ENCODE data around the gene OR4F15. TPM values are rescaled to one million over a fixed set of nuclear protein-coding genes. Genes with fewer than 3 reads are reported as not detected.

The OR4F15 gene
- total RNA-seq, 1 donor from 2014 or later = not detected

DNA sequence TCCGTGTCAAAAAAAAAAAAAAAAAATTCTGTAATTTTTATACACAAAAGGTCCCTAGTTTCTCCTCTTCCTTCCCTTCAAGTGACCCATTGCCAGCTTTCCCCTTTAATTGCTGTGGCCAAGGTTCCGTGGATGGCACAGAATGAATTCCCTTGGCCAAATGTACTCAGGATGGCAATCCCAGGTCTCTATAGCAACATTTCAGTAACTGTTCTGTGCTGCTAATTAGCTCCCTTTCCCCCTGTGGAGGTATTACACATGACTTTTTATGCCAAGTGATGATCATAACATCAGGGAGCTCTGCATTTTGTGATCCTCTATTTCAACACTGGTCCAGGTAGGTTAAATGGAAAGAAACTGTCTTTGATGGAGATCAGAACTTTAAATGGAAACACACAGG is 8.8 kb upstream of the OR4F15 start, which contains the start of gene OR4F6:
Gene OR4F6, plus strand, starts transcription at position 301 of the 400 bp plus-strand sequence. CDS start 2,211 bp downstream, outside the sequence.
- Histone ChIP-seq H3K4me3 (ENCODE audit: low read length in 3 of 3) (no peak within 1 kb of the TSS), H3K4me1 (ENCODE audit: control insufficient read depth in 3 of 3, insufficient read depth in 3 of 3, low read length in 3 of 3) (no peaks in the 10 kb centered on the region), H3K36me3 (ENCODE audit: control insufficient read depth in 3 of 3, insufficient read depth in 3 of 3, low read length in 3 of 3) (no peaks in the 10 kb centered on the region), H3K9me3 (ENCODE audit: control insufficient read depth in 3 of 3, low read length in 3 of 3) (no peaks in the 10 kb centered on the region), H3K9ac (ENCODE audit: low read depth in 1 of 3, low read length in 3 of 3) (no peak within 1 kb of the TSS), H3K27ac (ENCODE audit: low read depth, low read length) (no peak within 1 kb of the TSS), H3K27me3 (ENCODE audit: control insufficient read depth in 3 of 3, insufficient read depth in 3 of 3, low read length in 3 of 3) (peaks cover 0 to 6% (median 2%) of the 10 kb centered on the region in 3 donors)

DNA sequence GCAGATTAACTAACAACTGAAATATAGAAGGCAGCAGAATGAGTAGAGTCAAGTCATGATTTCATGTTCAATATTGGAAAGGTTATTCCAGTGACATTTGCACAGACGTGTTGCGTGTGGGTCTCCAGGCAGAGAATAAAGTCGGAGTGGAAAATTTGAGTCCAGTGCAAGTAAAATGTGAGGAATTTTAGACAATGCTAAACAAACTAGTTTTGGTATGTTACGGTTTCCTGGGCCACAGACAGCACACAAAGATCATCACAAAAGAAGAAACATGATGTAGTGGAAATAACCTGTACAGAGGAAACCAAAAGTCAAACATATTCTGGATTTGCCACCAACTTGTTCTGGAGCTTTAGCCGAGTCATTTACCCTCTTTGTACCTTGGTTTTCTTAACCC is 8.3 kb upstream of the OR4F15 start:
- no peak overlapping the region for H3K27ac ChIP-seq (ENCODE audit: low read depth, low read length)

DNA sequence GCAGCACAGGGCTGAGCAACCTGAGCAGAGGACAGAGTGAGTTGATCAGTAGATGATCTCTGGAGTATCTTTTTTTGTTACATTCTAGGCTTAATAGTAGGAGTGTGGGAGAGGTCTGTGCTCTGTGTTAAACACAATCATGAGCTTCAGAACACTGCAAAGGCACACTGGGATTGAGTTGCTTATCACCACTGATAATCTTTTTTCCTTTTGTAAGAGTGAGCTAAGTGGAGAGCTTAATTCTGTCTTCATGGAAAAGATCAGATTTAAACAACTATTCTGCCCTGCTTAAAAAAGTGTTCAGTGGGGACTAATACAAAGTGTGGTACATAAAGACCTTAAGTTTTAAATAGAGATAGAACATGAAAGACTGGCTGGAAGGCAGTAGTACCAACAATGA is 7.6 kb upstream of the OR4F15 start:
- Histone ChIP-seq H3K36me3 (ENCODE audit: control insufficient read depth in 3 of 3, insufficient read depth in 3 of 3, low read length in 3 of 3) (no peaks in the 10 kb centered on the region), H3K27me3 (ENCODE audit: control insufficient read depth in 3 of 3, insufficient read depth in 3 of 3, low read length in 3 of 3) (peaks cover 0 to 6% (median 2%) of the 10 kb centered on the region in 3 donors), H3K27ac (ENCODE audit: low read depth, low read length) (no peak overlapping the region), H3K9ac (ENCODE audit: low read depth in 1 of 3, low read length in 3 of 3) (no peak overlapping the region), H3K4me3 (ENCODE audit: low read length in 3 of 3) (no peak overlapping the region), H3K9me3 (ENCODE audit: control insufficient read depth in 3 of 3, low read length in 3 of 3) (no peaks in the 10 kb centered on the region), H3K4me1 (ENCODE audit: control insufficient read depth in 3 of 3, insufficient read depth in 3 of 3, low read length in 3 of 3) (no peaks in the 10 kb centered on the region)

More for the DNA sequence above, 8.3 kb upstream of the OR4F15 start:
- Histone ChIP-seq H3K36me3 (ENCODE audit: control insufficient read depth in 3 of 3, insufficient read depth in 3 of 3, low read length in 3 of 3) (no peaks in the 10 kb centered on the region), H3K9me3 (ENCODE audit: control insufficient read depth in 3 of 3, low read length in 3 of 3) (no peaks in the 10 kb centered on the region), H3K4me1 (ENCODE audit: control insufficient read depth in 3 of 3, insufficient read depth in 3 of 3, low read length in 3 of 3) (no peaks in the 10 kb centered on the region), H3K27me3 (ENCODE audit: control insufficient read depth in 3 of 3, insufficient read depth in 3 of 3, low read length in 3 of 3) (peaks cover 0 to 6% (median 2%) of the 10 kb centered on the region in 3 donors), H3K4me3 (ENCODE audit: low read length in 3 of 3) (no peak overlapping the region), H3K9ac (ENCODE audit: low read depth in 1 of 3, low read length in 3 of 3) (no peak overlapping the region)

DNA sequence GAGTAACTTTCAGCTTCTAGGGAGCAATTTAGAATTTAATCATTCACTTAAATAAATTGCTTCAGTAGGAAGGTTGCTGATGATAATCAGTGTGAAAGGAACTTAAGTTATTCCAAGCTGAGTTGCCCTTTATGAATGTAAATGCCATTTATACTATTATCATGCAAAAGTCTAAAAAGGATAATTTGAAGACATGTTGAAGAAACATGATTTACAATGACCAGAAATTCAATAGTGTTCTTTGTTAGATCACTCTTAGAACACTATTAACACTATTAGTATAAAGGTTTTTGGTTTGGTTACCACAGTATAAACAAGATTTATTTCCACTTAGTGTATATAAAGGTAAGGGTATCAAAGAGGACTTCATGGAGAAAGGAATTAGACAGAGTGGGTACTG is 7.1 kb upstream of the OR4F15 start:
- Histone ChIP-seq H3K4me3 (ENCODE audit: low read length in 3 of 3) (no peak overlapping the region), H3K9ac (ENCODE audit: low read depth in 1 of 3, low read length in 3 of 3) (no peak overlapping the region), H3K9me3 (ENCODE audit: control insufficient read depth in 3 of 3, low read length in 3 of 3) (no peaks in the 10 kb centered on the region), H3K27ac (ENCODE audit: low read depth, low read length) (no peak overlapping the region), H3K27me3 (ENCODE audit: control insufficient read depth in 3 of 3, insufficient read depth in 3 of 3, low read length in 3 of 3) (peaks cover 0 to 6% (median 2%) of the 10 kb centered on the region in 3 donors), H3K4me1 (ENCODE audit: control insufficient read depth in 3 of 3, insufficient read depth in 3 of 3, low read length in 3 of 3) (no peaks in the 10 kb centered on the region), H3K36me3 (ENCODE audit: control insufficient read depth in 3 of 3, insufficient read depth in 3 of 3, low read length in 3 of 3) (no peaks in the 10 kb centered on the region)

DNA sequence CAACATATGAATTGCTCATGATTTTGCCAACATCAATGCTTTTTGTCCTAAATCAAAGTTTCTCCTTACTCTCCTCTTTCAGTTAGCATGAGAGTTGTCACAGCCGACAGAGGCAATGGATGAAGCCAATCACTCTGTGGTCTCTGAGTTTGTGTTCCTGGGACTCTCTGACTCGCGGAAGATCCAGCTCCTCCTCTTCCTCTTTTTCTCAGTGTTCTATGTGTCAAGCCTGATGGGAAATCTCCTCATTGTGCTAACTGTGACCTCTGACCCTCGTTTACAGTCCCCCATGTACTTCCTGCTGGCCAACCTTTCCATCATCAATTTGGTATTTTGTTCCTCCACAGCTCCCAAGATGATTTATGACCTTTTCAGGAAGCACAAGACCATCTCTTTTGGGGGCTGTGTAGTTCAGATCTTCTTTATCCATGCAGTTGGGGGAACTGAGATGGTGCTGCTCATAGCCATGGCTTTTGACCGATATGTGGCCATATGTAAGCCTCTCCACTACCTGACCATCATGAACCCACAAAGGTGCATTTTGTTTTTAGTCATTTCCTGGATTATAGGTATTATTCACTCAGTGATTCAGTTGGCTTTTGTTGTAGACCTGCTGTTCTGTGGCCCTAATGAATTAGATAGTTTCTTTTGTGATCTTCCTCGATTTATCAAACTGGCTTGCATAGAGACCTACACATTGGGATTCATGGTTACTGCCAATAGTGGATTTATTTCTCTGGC is 6.2 kb upstream of the OR4F15 start:
- no peak overlapping the region for H3K9ac ChIP-seq (ENCODE audit: low read depth in 1 of 3, low read length in 3 of 3)
- no peaks in the 10 kb centered on the region for H3K9me3 ChIP-seq (ENCODE audit: control insufficient read depth in 3 of 3, low read length in 3 of 3)
- no peak overlapping the region for H3K27ac ChIP-seq (ENCODE audit: low read depth, low read length)
- no peak overlapping the region for H3K4me3 ChIP-seq (ENCODE audit: low read length in 3 of 3)
- no peaks in the 10 kb centered on the region for H3K4me1 ChIP-seq (ENCODE audit: control insufficient read depth in 3 of 3, insufficient read depth in 3 of 3, low read length in 3 of 3)
- H3K27me3 ChIP-seq (ENCODE audit: control insufficient read depth in 3 of 3, insufficient read depth in 3 of 3, low read length in 3 of 3) = peaks cover 0 to 6% (median 2%) of the 10 kb centered on the region in 3 donors
- H3K36me3 ChIP-seq (ENCODE audit: control insufficient read depth in 3 of 3, insufficient read depth in 3 of 3, low read length in 3 of 3) = no peaks in the 10 kb centered on the region

DNA sequence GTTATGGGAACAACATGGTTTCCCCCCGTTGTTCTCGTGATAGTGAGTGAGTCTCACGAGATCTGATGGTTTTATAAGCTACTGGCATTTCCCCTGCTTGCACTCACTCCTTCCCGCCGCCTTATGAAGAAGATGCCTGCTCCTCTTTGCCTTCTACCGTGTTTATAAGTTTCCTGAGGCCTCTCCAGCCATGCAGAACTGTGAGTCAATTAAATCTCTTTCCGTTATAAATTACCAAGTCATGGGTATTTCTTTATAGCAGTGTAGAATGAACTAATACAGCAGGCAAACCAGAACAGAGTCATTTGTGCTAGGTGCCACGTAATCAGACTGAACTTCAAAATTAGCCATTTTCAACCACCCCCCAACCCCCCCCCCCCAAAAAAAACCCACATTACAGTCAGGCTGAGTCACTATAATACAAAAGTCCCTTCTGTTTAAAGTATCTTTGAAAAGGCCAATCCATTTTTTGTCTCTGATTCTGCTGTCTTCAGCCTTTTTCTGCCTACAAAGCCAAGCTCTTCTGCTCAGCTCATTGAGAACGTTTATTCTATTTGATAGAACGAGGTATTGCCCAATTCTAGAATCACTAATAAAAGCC is 4.6 kb upstream of the OR4F15 start:
- H3K27ac ChIP-seq (ENCODE audit: low read depth, low read length) = no peak overlapping the region
- no peaks in the 10 kb centered on the region for H3K4me1 ChIP-seq (ENCODE audit: control insufficient read depth in 3 of 3, insufficient read depth in 3 of 3, low read length in 3 of 3)
- no peaks in the 10 kb centered on the region for H3K9me3 ChIP-seq (ENCODE audit: control insufficient read depth in 3 of 3, low read length in 3 of 3)
- H3K36me3 ChIP-seq (ENCODE audit: control insufficient read depth in 3 of 3, insufficient read depth in 3 of 3, low read length in 3 of 3) = no peaks in the 10 kb centered on the region
- H3K4me3 ChIP-seq (ENCODE audit: low read length in 3 of 3) = no peak overlapping the region
- H3K27me3 ChIP-seq (ENCODE audit: control insufficient read depth in 3 of 3, insufficient read depth in 3 of 3, low read length in 3 of 3) = peaks cover 0 to 6% (median 4%) of the 10 kb centered on the region in 3 donors
- H3K9ac ChIP-seq (ENCODE audit: low read depth in 1 of 3, low read length in 3 of 3) = no peak overlapping the region

DNA sequence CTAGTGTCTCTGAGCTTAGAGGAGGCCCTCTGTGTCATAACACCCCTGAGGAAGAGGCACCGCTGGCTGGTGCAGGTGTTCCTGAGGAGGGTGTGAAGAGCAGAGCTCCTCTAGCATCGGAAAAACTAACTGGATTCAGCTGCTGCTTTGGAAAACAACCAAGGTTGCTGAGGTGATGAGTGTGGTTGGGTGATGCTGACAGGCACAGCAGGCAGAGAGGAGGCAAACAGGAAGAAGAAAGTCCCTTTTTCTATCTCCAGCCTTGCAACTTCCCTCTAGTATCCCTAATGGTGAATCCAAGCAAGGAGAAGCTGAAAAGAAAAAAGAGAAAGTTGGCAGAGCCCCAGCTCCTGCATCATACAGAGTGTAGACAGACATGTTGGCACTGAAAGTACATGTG is 3.8 kb upstream of the OR4F15 start:
- no peaks in the 10 kb centered on the region for H3K9me3 ChIP-seq (ENCODE audit: control insufficient read depth in 3 of 3, low read length in 3 of 3)
- H3K27me3 ChIP-seq (ENCODE audit: control insufficient read depth in 3 of 3, insufficient read depth in 3 of 3, low read length in 3 of 3) = peaks cover 0 to 6% (median 4%) of the 10 kb centered on the region in 3 donors
- no peak overlapping the region for H3K27ac ChIP-seq (ENCODE audit: low read depth, low read length)
- no peak overlapping the region for H3K9ac ChIP-seq (ENCODE audit: low read depth in 1 of 3, low read length in 3 of 3)
- H3K4me3 ChIP-seq (ENCODE audit: low read length in 3 of 3) = no peak overlapping the region
- H3K4me1 ChIP-seq (ENCODE audit: control insufficient read depth in 3 of 3, insufficient read depth in 3 of 3, low read length in 3 of 3) = no peaks in the 10 kb centered on the region
- no peaks in the 10 kb centered on the region for H3K36me3 ChIP-seq (ENCODE audit: control insufficient read depth in 3 of 3, insufficient read depth in 3 of 3, low read length in 3 of 3)

DNA sequence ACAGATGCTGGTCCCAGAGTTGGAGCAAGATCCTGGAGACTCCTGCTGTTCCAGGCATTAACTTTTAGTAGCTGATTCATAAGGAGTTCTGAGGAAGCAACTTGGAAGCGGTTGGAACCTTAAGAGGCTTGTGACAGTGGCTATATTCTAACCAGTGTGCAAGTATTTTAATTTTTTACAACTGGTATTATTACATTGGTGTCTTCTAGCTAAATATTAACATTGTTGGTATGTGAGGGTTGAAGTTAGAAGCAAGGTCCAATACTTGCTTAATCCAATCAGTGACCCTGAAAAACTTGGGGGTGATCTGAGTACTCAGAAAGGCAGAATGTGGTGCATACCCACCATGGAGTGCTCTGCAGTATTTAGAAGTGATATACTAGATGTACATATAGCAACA is 1.5 kb upstream of the OR4F15 start:
- Histone ChIP-seq H3K27me3 (ENCODE audit: control insufficient read depth in 3 of 3, insufficient read depth in 3 of 3, low read length in 3 of 3) (peaks cover 0 to 6% (median 4%) of the 10 kb centered on the region in 3 donors), H3K36me3 (ENCODE audit: control insufficient read depth in 3 of 3, insufficient read depth in 3 of 3, low read length in 3 of 3) (no peaks in the 10 kb centered on the region), H3K4me1 (ENCODE audit: control insufficient read depth in 3 of 3, insufficient read depth in 3 of 3, low read length in 3 of 3) (no peaks in the 10 kb centered on the region), H3K4me3 (ENCODE audit: low read length in 3 of 3) (no peak overlapping the region), H3K9ac (ENCODE audit: low read depth in 1 of 3, low read length in 3 of 3) (no peak overlapping the region), H3K9me3 (ENCODE audit: control insufficient read depth in 3 of 3, low read length in 3 of 3) (no peaks in the 10 kb centered on the region), H3K27ac (ENCODE audit: low read depth, low read length) (no peak overlapping the region)

- peaks cover 0 to 2% (median 2%) of the 10 kb centered on the region in 3 donors for H3K27me3 ChIP-seq (ENCODE audit: control insufficient read depth in 3 of 3, insufficient read depth in 3 of 3, low read length in 3 of 3)
These were observed 1.1 kb upstream of the OR4F15 start for GRCh38 chr15:101810876-101811275.

DNA sequence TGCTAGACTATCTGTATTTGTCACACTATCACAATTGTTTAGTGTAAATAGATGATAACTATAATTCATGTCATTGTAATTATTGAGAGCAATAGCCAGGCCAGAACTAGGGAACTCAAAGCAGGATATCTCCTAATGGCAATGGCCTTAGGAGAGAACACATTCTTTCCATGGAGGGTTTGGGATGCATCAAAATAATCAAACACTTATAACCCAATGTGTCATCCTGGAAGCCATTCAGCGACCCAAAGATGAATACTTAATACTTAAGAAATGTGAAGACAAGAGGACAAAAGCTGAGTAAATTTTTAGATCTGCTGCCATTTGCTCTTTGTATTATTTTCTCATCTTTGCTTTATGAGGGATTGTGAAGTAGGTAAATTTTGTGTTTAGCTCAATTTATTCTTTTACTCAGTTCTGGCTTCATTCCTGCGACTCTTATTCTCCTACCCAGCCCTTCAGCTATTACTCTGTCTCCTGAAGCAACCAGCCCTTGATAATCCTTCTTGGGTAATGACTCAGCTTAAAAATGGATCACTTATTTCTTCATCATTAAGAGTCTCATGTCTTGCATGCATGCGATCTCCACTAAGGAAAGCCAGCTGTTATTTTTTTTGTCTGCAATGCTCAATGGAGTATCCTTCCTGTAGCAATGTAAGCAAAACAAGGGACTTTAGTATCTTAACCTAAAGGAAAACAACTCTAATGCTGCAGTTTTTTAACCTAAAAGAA is 2.0 kb downstream of the OR4F15 start:
- Histone ChIP-seq H3K36me3 (ENCODE audit: control insufficient read depth in 3 of 3, insufficient read depth in 3 of 3, low read length in 3 of 3) (no peaks in the 10 kb centered on the region), H3K4me1 (ENCODE audit: control insufficient read depth in 3 of 3, insufficient read depth in 3 of 3, low read length in 3 of 3) (no peaks in the 10 kb centered on the region)

More at GRCh38 chr15:101810876-101811275, 1.1 kb upstream of the OR4F15 start:
- H3K4me1 ChIP-seq (ENCODE audit: control insufficient read depth in 3 of 3, insufficient read depth in 3 of 3, low read length in 3 of 3) = no peaks in the 10 kb centered on the region
- no peak overlapping the region for H3K27ac ChIP-seq (ENCODE audit: low read depth, low read length)
- H3K9ac ChIP-seq (ENCODE audit: low read depth in 1 of 3, low read length in 3 of 3) = no peak overlapping the region
- H3K4me3 ChIP-seq (ENCODE audit: low read length in 3 of 3) = no peak overlapping the region
- no peaks in the 10 kb centered on the region for H3K9me3 ChIP-seq (ENCODE audit: control insufficient read depth in 3 of 3, low read length in 3 of 3)
- no peaks in the 10 kb centered on the region for H3K36me3 ChIP-seq (ENCODE audit: control insufficient read depth in 3 of 3, insufficient read depth in 3 of 3, low read length in 3 of 3)

More for the DNA sequence above, 2.0 kb downstream of the OR4F15 start:
- H3K9me3 ChIP-seq (ENCODE audit: control insufficient read depth in 3 of 3, low read length in 3 of 3) = no peaks in the 10 kb centered on the region
- H3K9ac ChIP-seq (ENCODE audit: low read depth in 1 of 3, low read length in 3 of 3) = no peak overlapping the region
- no peak overlapping the region for H3K27ac ChIP-seq (ENCODE audit: low read depth, low read length)
- H3K4me3 ChIP-seq (ENCODE audit: low read length in 3 of 3) = no peak overlapping the region
- peaks cover 0 to 2% (median 0%) of the 10 kb centered on the region in 3 donors for H3K27me3 ChIP-seq (ENCODE audit: control insufficient read depth in 3 of 3, insufficient read depth in 3 of 3, low read length in 3 of 3)

Measured in skeletal muscle tissue (tissue), 4 donors.